Measurements from ENCODE around the gene RPP14.
"Not testable (repeated sequence)": the region's sequence is repeated elsewhere in the genome, so short reads cannot be mapped to it uniquely, and the experiment has no call there.

Gene RPP14

DNA sequence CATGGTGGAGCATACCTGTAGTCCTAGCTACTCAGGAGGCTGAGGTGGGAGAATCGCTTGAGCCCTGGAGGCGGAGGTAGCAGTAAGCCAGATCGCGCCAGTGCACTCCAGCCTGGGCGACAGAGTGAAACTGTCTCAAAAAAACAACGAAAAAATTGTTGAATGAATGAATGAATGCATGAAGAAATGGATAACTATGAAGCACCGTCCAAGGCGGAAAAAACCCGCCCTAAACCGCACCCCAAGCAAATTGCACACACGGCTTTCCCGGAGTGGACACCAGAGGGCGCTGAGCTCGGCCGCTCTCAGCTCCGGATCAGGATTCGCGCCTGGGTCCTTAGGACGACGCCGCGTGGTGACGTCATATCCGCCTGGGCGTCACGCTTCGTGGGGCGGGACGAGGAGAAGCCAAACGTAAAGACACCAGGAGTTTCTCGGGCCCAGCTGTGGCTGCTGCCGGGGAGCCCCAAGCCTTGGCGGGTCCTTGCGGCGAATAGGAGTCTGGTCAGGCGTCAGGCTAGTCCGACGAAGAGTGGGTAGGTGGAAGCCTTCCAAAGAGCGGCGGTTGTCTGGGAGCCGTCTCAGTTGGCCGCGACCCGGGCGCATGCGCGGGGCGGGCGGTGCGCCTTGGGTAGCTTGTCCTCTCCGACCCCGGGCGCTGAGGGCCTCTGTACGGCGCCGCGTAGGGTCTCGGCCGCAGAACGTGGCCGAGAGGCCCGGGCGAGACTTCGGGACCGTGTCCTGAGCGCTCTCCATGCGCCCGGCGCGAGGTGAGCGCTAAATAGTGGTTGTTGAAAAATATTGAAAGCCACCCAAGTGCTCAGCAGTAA lies at the start of gene RPP14, which contains the start of gene HTD2:
RPP14 (plus strand) TSS at position 364 of the 830 bp plus-strand sequence. CDS start 4,085 bp downstream, outside the sequence.
HTD2 (plus strand) TSS at position 639 of the 830 bp plus-strand sequence. CDS start 11,094 bp downstream, outside the sequence.
- peak; percentile 98 for DNase-seq

DNA sequence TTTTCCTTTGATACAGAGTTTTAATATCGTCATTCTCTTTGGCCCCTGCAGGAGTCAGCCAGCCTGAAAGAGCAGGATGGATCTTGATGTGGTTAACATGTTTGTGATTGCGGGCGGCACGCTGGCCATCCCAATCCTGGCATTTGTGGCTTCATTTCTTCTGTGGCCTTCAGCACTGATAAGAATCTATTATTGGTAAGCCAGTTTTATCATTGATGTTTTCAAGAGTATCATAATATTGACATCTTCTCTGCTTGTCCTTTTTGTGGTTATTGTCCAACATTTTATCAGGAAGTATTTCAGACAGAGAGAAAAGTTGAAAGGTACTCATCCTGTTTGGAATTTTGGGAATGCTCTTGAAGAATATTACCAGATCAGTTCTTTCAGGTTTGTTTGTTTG lies 49.5 kb upstream of the RPP14 start:
- no peak for DNase-seq

DNA sequence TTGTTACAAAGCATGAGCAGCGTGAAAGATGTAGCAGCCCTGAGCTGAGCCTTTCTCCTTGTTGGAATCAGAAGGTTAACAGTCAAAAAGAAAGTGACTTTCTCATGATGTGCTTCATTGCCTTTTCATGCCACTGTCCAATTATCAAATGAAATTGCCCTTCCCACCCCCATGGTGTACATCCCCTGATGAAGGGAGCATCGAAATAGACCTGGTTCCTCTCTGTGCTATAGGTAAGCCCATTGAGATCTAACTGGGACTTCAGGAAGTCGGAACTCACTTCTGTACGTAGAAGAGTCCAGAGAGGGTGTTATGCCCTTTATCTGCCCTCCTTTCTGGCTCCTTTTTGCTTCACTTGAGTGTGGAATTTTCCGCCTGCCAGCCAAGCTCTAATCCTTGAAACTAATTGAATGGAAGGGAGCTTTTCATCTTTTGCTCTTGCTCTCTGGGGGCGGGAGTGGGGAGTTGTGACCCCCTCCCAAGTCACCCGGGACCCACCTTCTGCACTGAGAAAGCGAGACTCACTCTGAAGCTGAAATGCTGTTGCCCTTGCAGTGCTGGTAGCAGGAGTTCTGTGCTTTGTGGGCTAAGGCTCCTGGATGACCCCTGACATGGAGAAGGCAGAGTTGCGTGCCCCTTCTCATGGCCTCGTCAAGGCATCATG lies 47.5 kb upstream of the RPP14 start:
- no peak for DNase-seq

DNA sequence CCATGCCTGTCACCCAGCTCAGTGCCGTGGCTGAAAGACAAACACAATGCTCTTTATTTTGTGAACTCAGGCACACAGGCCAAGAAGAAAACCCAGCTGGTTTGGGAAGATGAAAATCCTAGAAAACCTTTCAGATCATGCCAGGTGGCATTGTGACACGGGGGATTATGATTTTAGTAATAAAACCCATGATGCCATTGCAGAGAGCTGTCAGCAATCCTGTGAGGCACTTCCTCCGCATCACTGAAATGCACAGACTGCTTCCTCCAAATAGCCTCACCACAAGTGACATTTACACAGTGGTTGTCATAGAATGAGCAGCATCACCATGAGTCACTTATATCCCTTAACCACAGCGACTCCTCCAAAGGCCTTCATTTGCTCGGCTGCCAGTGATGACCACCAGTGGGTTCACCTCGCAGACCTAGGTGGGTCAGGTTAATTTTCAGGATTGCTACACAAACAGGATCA lies 45.7 kb upstream of the RPP14 start:
- DNase-seq: no peak

DNA sequence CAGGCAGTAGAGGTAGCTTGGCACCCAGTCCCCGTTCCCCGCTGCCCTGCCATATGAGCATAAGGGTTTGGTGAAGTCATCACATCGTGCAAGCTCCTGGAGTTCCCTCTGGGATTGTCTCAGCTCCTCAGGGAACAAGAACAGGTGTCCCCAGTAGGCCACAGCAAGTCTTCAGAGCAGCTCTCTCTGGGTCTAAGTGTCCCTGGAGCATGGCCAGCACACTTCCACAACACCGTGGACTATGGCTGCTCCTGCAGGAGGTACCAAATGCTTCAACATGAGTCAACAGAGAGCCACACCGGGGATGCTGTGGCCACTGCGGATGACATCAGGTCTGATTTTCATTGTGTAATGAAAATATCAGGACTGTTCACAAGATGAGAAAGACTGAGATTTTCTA lies 45.3 kb upstream of the RPP14 start:
- no peak for DNase-seq

DNA sequence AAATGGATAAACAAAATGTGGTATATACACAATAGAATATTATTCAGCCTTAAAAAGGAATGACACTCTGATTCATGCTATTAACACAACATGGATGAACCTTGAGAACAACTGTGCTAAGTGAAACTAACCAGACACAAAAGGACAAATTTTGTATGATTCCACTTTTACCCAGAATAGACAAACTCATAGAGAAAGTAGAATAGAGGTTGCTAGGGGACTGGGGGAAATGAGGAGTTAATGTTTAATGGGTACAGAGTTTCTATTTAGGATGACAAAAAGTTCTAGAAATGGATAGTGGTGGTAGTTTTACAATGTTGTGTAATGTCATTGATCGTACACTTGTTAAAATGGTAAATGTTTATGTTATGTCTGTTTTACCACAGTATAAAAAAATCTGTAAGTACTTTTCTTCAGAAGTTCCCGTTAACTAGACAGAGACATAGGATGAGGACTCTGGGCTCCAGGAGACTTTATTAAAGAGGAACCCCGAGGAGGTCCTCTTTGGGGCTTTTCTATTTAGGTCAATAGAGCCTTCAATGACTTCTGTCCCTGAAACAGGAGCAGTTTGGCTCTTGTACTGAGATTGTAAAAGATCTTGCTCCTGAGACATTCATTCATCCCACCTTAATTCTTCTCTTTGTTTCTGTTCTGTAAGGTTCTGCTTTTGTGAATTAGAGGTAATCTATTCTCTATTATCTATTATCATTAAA lies 43.9 kb upstream of the RPP14 start:
- DNase-seq: no peak

DNA sequence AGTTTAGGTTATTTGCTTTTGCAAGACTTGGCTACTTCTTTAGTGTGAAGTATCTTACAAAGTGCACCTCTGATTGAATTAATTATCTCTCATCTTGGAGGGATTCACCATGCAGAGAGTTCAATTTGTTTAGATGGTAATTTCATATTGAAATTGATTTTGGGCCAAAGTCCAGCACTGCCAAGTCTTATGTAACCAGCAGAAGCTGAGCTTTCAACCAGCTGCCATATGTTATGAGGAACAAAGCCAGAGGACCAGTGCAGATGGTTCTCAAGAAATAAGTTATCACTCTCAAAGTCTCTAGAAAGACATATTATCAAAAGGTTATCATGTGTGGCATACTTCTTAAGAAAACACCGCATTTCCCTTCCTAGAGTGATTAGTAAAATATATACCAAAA lies 39.5 kb upstream of the RPP14 start:
- DNase-seq: no peak

DNA sequence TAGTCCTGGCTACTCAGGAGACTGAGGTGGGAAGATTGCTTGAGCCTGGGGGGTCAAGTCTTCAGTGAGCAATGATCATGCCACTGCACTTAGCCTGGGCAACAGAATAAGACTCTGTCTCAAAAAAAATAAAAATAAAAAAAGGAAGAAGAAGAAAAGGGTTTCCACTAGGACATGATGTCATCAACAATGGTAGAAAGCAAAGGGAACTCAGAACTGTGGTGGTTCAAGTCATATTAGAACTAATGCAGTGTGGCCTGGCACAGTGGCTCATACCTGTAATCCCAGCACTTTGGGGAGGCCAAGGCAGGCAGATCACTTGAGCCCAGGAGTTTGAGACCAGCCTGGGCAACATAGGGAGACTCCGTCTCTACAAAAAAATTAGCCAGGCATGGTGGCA lies 38.5 kb upstream of the RPP14 start:
- not testable (repeated sequence) for DNase-seq

DNA sequence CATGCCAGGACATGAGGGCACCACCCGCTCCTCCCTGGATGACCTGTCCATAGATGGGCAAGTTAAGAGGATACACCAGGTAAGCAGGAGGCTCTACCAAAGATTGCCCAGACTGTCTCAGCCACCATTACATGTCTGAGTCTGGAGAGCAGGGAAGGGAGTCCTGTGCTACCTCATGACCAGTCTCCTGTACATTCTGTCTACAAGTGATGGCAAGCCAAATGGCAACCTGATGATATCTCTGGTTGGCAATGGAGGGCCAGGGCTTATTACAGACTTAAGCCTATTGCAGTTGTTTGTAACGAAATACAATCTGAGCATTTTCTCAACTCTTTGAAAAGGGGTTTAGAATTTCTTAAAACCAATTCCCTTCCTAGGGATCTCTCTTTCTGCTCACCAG lies 36.7 kb upstream of the RPP14 start:
- DNase-seq: no peak

DNA sequence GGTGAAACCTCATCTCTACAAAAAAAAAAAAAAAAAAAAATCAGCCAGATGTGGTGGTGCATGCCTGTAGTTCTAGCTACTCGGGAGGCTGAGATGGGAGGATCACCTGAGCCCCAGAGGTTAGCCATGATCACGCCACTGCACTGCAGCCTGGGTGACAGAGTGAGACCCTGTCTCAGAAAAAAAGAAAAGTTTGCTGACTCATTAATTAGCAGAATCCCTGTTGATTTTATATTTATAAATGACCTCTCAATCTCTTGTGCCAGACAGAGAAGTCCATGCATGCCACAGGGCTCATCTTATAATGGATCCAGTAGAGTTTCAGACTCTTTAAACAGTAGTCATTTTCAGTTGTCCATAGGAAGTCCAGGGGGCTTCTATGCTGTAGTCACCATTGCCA lies 35.6 kb upstream of the RPP14 start:
- no peak for DNase-seq

DNA sequence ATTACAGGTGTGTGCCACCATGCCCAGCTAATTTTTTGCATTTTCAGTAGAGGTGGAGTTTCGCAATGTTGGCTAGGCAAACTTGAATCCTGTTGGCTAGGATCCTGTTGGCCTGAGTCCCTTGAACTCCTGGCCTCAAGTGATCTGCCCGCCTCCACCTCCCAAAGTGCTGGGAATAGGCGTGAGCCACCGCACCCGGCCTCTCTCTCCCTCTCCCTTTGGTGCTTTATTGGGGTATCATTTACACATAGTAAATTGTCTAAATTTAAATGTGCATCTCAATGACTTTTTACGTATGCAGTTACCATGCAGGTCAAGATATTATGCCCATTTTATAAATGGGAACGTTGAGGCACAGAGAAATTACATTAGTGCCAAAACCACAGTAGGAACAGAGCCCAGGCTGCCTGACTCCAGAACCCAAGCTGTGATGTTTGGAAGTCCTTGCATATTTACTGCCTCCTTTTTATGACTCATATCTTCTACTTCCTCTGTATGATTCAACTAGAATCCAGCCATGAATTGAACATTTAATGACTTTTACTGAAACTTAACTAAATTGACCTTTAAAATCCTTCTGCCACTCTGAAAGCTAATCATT lies 34.0 kb upstream of the RPP14 start:
- no peak for DNase-seq

DNA sequence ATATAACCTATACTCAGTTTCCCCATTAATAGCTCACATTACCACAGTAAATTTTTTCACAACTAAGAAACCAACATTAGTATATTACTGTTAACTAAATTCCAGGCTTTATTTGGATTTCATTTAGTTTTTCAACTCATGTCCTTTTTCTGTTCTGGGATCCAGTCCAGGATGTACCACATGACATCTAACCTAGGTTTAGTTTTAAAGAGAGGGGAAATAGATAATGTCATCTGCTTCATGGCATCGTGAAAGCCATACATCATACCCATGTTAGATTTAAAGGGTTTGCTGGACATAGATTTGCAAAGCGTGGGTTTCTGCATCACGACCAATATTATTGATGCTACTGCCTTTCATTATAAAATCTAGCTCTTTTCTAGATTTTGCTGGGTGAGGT lies 33.2 kb upstream of the RPP14 start:
- no peak for DNase-seq

DNA sequence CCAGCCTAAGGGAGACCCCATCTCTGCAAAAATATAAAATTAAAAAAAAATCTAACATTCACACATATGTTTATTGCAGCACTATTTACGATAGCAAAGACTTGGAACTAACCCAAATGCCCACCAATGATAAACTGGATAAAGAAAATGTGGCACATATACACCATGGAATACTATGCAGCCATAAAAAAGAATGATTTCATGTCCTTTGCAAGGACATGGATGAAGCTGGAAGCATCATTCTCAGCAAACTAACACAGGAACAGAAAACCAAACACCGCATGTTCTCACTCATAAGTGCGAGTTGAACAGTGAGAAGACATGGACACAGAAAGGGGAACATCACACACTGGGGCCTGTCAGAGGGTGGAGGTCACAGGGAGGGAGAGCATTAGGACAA lies 32.7 kb upstream of the RPP14 start:
- not testable (repeated sequence) for DNase-seq

DNA sequence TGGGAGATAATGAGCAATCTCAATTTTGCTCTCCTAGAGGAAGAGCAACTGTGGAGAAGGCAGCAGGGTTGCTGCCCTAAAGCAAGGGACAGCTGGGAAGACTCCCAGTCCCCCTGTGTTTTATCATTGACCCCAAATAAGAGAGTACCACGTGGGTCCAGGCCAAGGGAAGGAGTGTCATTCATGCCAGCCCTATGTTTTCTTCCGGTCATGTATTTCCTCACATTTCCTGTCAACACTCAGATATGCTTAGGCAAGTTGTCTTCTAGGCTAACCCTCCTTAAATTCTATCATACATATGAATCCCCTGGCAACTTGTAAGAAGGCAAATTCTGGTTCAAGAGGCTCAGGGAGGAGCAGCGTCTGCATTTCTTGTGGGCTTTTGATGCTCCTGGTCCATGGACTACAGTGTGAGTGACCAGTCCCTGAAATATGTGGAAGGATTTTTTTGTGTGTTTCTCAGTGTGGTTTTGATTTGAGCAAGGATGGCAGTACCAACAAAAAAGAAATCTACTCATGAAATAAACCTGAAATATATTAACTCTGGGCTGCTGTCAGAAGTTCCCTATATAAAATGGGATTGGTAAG lies 31.9 kb upstream of the RPP14 start:
- no peak for DNase-seq

DNA sequence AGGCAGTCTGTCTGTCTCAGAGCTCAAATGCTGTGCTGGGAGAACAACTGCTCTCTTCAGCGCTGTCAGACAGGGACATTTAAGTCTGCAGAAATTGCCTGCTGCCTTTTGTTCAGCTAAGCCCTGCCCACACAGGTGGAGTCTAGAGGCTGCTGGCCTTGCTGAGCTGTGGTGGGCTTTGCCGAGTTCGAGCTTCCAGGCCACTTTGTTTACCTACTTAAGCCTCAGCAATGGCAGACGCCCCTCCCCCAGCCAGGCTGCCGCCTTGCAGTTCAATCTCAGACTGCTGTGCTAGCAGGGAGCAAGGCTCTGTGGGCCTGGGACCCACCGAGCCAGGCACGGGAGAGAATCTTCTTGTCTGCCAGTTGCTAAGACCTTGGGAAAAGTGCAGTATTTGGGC lies 25.0 kb upstream of the RPP14 start:
- DNase-seq: no peak

DNA sequence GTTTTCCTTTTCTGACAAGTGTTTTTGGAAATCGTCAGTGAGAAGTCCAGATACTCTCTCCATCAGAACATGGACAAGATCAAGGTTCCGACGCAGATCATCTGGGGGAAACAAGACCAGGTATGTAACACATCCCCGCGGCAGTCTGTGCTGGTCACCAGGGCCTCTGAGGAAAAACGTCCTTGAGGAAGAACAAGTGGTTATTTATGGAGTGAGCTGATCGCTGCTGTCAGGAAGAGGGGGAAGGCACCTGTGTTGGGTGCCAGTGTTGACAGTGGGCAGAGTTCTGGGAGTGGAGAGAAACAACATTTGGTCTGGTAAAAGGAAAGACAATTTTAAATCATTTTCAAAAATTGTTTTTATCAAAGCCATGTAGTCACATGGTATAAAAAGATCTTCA lies 20.7 kb upstream of the RPP14 start:
- no peak for DNase-seq

DNA sequence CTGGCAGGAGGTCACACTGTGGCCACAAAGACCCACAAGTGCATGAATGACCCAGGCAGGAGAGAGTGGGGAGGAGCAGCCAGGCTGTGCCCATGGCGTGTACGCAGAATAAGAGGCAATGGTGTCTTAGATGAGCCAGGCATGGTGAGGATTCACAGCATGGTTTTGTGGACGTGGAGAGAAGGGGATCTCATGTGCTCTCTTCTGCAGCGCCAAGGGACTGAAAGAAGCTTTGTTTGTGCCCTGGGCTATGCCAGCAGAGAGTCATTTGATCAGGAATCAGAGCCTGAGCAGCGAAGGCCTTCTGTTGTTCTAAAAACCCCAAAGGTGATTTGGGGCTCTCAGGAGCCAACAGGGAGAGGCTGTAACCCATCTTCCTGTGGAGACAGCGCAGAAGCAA lies 18.7 kb upstream of the RPP14 start:
- no peak for DNase-seq

DNA sequence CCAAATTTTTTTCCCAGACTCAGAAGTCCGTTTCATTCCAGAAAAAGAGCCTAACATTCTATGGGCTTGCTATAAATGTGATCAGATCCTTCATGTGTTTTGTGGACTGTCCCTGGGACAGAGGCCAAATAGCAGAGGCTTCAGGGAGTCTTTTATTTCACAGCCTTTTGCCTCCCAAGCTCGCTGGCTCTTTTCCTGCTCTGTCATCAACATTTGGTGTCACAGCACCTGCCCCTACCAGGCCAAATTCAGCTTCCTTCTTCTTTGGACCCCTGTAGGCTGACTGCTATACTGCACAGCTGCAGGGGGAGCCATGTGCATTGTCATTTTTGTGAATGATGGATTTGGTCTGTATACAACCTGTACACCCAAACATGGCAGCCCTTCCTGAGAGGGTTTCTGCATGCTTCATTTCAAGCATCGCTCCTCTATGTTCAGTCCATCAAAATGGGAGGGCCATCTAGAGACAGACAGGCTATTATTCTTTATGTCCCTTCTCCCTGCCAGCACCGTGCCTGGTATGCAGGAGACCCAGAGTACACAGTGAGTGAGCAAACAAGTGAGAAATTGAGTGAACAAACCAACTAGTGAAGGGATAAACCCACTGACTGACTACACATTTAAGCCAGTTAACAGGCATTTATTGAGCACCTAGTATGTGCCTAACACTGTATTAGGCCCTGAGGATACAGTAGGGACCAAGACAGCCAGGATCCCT lies 17.9 kb upstream of the RPP14 start:
- no peak for DNase-seq

DNA sequence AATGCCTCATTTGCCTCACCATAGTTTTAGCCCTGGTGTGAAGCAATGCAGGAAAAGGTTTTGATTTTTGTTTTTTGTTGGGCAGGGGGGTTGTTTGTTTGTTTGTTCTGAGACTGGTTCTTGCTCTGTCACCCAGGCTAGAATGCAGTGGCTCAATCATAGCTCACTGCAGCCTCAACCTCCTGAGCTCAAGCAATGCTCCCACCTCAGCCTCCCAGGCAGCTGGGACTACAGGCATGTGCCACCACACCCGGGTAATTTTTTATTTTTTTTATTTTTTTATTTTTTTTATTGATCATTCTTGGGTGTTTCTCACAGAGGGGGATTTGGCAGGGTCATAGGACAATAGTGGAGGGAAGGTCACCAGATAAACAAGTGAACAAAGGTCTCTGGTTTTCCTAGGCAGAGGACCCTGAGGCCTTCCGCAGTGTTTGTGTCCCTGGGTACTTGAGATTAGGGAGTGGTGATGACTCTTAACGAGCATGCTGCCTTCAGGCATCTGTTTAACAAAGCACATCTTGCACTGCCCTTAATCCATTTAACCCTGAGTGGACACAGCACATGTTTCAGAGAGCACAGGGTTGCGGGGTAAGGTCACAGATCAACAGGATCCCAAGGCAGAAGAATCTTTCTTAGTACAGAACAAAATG lies 17.0 kb upstream of the RPP14 start:
- DNase-seq: not testable (repeated sequence)

DNA sequence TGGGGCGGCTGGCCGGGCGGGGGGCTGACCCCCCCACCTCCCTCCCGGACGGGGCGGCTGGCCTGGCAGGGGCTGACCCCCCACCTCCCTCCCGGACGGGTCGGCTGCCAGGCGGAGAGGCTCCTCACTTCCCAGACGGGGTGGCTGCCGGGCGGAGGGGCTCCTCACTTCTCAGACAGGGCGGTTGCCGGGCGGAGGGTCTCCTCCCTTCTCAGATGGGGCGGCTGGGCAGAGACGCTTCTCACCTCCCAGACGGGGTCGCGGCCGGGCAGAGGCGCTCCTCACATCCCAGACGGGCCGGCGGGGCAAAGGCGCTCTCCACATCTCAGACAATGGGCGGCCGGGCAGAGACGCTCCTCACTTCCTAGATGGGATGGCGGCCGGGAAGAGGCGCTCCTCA lies 15.6 kb upstream of the RPP14 start:
- DNase-seq: not testable (repeated sequence)

DNA sequence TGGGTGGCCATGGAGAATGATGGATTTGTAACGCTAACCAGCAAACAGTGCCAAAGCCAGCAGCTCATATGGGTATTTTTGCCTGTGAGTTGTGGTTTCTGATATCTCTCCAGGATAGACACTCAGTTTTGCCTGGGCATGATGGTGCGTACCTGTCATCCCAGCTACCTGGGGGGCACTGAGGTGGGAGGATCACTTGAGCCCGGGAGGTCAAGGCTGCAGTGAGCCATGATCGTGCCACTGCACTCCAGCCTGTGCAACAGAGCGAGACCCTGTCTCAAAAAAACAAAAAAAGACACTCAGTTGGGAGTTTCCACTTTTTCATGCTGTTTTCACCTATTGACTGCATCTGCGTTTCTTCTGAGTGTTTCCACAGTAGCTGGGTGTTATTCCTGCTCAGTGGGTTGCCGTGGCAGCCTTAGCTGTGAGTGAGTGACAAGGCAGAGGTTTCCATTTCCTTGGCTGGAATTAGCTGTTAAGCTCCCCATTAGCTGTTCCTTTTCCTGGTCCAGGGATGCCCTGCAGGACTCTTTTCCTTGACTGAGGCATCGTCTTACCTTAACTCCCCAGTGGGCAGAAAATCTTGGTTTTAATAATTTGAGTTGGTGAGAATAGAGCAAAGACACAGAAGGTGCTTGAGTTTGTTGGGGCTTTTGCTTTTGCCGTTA lies 14.2 kb upstream of the RPP14 start:
- DNase-seq: no peak

Measured in hematopoietic multipotent progenitor cell treated with erythropoietin and hydrocortisone succinate and interleukin-3 and kit ligand, for 8 days (in vitro differentiated cells).